BLaER1 treated with 17β-estradiol and CSF1 and Interleukin-3, amounts not matched to agents 10 nM and 100 nM (cell line): ENCODE measurements around the gene APP.
"Not testable (repeated sequence)": the region's sequence is repeated elsewhere in the genome, so short reads cannot be mapped to it uniquely, and the experiment has no call there.

ENCODE experiments used
- H3K27ac ChIP-seq, 11 experiments: shearing (Covaris generic); formaldehyde crosslinking; 2 replicates each; pipeline ENCODE4 v1.8.1; 2022
- H3K27me3 ChIP-seq, 11 experiments: shearing (Covaris generic); formaldehyde crosslinking; 2 replicates each; pipeline ENCODE4 v1.8.1; 2022
- H3K36me3 ChIP-seq, 11 experiments: shearing (Covaris generic); formaldehyde crosslinking; 2 replicates each; pipeline ENCODE4 v1.8.1; 2022
- H3K4me1 ChIP-seq, 10 experiments: shearing (Covaris generic); formaldehyde crosslinking; 2 replicates each; pipeline ENCODE4 v1.8.1; 2022
- H3K4me2 ChIP-seq, 11 experiments: shearing (Covaris generic); formaldehyde crosslinking; 2 replicates each; pipeline ENCODE4 v1.8.1; 2022
- H3K4me3 ChIP-seq, 10 experiments: shearing (Covaris generic); formaldehyde crosslinking; 2 replicates each; pipeline ENCODE4 v1.8.1; 2022
- H3K9ac ChIP-seq, 11 experiments: shearing (Covaris generic); formaldehyde crosslinking; 2 replicates each; pipeline ENCODE4 v1.8.1; 2022
- H3K9me3 ChIP-seq, 11 experiments: shearing (Covaris generic); formaldehyde crosslinking; replicated peaks in 1 of 11; 2 replicates each; pipeline ENCODE4 v1.8.1; 2022
- H4K20me1 ChIP-seq, 11 experiments: shearing (Covaris generic); formaldehyde crosslinking; 2 replicates each; pipeline ENCODE4 v1.8.1; 2022
- Cebpa-rat ChIP-seq, 11 experiments: shearing (Covaris generic); IDR thresholded peaks; 2 replicates each; pipeline ENCODE4 v1.8.1; 2022

APP gene

DNA sequence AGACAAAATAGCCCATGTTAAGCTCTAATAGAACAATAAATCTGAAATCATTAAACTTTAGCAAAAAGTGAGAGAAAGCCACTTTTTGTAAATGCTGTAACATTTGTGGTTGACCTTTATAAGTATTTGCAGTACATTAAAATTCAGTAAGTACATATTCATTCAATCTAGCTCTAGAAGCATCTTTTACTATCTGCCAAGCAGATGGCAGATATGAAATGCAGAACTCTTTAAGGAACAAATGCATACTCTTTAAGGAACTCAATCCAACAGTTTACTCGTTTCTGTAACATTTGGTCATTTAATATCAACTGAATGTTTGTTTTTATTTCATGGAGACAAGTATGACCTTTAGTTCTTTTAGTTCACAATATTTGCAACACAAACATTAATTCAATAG is 150.1 kb downstream of the APP start:
- H3K4me1 ChIP-seq: no peaks in the 10 kb centered on the region
- no peak overlapping the region for H3K27ac ChIP-seq
- no peak overlapping the region for H3K4me2 ChIP-seq
- TF ChIP-seq Cebpa-rat (IDR thresholded peaks at IDR 0.05): no peak
- no peaks in the 10 kb centered on the region for H3K27me3 ChIP-seq
- H3K9me3 ChIP-seq: no peaks in the 10 kb centered on the region
- peaks cover 0 to 22% (median 6%) of the 10 kb centered on the region in 11 experiments; a peak in 11 of 22 replicates for H4K20me1 ChIP-seq
- H3K36me3 ChIP-seq: peaks cover 44 to 84% (median 70%) of the 10 kb centered on the region in 11 experiments
- H3K4me3 ChIP-seq: no peak overlapping the region
- no peak overlapping the region for H3K9ac ChIP-seq

DNA sequence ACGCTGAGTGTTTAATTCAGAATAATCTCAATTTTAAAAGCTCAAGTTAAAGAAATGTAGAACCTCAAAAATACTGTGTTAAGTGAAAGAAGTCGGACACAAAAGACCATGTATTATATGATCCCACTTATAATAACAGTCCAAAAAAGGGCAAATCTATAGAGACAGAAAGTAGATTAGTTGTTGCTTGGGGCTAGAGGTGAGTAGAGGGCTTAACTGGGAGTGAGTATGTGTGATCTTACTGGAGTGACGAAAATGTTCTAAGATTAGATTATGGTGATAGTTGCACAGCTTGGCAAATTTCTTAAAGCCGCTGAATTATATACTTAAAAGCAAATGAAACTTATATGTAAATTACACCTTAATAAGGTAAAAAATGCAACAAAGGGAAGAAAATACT is 150.5 kb downstream of the APP start:
- no peaks in the 10 kb centered on the region for H3K4me1 ChIP-seq
- H3K9me3 ChIP-seq: no peaks in the 10 kb centered on the region
- H3K9ac ChIP-seq: no peak overlapping the region
- peaks cover 0 to 18% (median 6%) of the 10 kb centered on the region in 11 experiments; a peak in 10 of 22 replicates for H4K20me1 ChIP-seq
- no peak overlapping the region for H3K4me3 ChIP-seq
- no peak overlapping the region for H3K27ac ChIP-seq
- TF ChIP-seq Cebpa-rat (IDR thresholded peaks at IDR 0.05): no peak
- H3K4me2 ChIP-seq: no peak overlapping the region
- peaks cover 44 to 79% (median 66%) of the 10 kb centered on the region in 11 experiments for H3K36me3 ChIP-seq
- no peaks in the 10 kb centered on the region for H3K27me3 ChIP-seq

DNA sequence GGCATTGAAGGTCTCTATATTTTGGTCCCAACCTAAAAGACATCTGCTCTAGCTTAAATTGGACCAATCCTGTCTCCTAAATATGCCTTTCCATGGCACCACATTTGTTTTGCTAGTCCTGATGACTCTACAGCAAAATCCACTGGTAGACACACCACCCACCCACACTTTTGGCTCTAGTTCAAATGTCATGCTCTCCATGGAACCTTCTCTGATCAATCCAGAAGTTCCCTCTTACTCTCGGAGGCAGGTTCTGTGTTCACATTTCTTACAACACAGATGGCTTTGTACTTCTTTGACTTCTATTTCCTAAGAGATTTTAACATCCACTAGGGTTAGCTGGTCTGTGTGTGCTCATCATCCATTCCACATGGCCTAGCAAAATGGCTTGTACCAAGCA is 151.3 kb downstream of the APP start:
- peaks cover 0 to 10% (median 3%) of the 10 kb centered on the region in 11 experiments; a peak in 8 of 22 replicates for H4K20me1 ChIP-seq
- no peak overlapping the region for H3K9ac ChIP-seq
- H3K36me3 ChIP-seq: peaks cover 42 to 78% (median 66%) of the 10 kb centered on the region in 11 experiments
- H3K4me1 ChIP-seq: no peaks in the 10 kb centered on the region
- no peaks in the 10 kb centered on the region for H3K27me3 ChIP-seq
- H3K4me3 ChIP-seq: no peak overlapping the region
- no peaks in the 10 kb centered on the region for H3K9me3 ChIP-seq
- no peak overlapping the region for H3K27ac ChIP-seq
- no peak overlapping the region for H3K4me2 ChIP-seq
- no peak for TF ChIP-seq Cebpa-rat (IDR thresholded peaks at IDR 0.05)

DNA sequence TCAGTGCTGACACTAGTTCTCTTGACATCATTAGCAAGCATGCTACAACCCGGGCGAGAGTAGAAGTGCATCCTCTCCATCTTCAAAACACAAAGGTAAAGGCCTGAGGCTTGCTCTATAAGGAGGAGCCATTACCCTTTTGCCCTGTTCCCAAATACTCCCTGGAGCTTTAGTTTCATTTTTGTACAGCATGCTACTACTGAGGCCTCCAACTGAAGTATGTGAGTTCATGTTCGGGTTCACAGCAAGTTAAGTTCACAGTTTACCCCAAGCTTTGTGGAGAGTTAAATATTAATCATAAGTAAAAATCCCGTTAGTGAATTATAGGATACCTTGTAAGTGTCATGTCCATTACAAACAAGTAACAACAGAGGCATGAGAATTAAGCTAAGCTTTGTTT is 156.6 kb downstream of the APP start:
- H3K9me3 ChIP-seq: no peaks in the 10 kb centered on the region
- H3K9ac ChIP-seq: no peak overlapping the region
- no peak overlapping the region for H3K4me2 ChIP-seq
- no peaks in the 10 kb centered on the region for H3K4me1 ChIP-seq
- H3K27ac ChIP-seq: no peak overlapping the region
- no peak for TF ChIP-seq Cebpa-rat (IDR thresholded peaks at IDR 0.05)
- no peaks in the 10 kb centered on the region for H3K27me3 ChIP-seq
- peaks cover 10 to 73% (median 51%) of the 10 kb centered on the region in 11 experiments; a peak in 21 of 22 replicates for H3K36me3 ChIP-seq
- no peak overlapping the region for H3K4me3 ChIP-seq
- peaks cover 0 to 27% (median under 1%) of the 10 kb centered on the region in 11 experiments; a peak in 11 of 22 replicates for H4K20me1 ChIP-seq

DNA sequence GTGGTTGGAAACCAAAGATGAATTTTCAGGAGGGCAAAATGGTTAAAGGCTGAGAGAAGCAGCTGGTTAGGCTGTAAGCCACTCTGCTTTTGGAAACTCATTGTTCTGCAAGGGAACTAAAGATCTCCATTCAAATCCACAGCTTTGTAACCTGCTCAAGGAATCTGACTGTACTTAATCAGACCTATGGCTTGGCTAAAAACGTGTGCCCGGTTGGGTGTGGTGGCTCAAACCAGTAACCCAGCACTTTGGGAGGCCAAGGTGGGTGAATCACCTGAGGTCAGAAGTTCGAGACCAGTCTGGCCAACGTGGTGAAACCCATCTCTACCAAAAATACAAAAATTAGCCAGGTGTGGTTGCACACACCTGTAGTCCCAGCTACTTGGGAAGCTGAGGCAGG is 158.1 kb downstream of the APP start:
- not testable (repeated sequence) for H3K27ac ChIP-seq, H3K27me3 ChIP-seq, H3K4me2 ChIP-seq, H3K4me3 ChIP-seq, H3K4me1 ChIP-seq, H3K9ac ChIP-seq, H3K9me3 ChIP-seq
- H3K36me3 ChIP-seq: peaks cover 16 to 73% (median 39%) of the 10 kb centered on the region in 11 experiments; a peak in 21 of 22 replicates
- peaks cover 0 to 27% (median 4%) of the 10 kb centered on the region in 11 experiments; a peak in 11 of 22 replicates for H4K20me1 ChIP-seq

DNA sequence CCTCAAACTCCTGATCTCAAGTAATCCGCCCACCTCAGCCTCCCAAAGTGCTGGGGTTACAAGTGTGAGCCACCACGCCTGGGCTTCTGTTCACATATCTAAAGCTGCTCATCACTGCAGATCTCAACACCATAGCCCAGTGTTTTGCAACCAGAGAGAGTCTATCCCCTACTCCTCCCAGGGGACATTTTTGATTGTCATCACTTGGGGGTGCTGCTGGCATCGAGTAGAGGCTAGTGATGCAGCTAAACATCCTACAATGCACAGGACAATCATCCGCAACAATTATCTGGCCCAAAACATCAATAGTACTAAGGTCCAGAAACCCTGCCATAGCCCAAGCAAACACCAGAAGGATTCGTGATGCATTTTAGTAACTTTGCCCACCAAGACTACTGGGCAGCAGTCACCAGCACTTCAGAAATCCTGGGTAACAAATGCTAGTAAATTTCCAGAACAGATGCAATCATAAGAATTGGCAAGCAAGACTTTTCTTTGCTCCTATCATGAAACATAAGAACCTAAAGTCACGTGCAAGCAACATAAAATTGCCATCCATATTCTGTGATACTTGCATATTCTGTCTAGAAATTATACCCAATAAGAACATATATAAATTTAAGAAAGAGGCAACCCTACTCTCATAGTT is 159.2 kb downstream of the APP start:
- Histone ChIP-seq H3K9ac (no peak overlapping the region), H3K4me3 (no peak overlapping the region), H3K4me2 (no peak overlapping the region), H3K27ac (no peak overlapping the region), H4K20me1 (peaks cover 0 to 27% (median 4%) of the 10 kb centered on the region in 11 experiments; a peak in 12 of 22 replicates), H3K9me3 (no peaks in the 10 kb centered on the region), H3K27me3 (no peaks in the 10 kb centered on the region), H3K36me3 (peaks cover 16 to 73% (median 39%) of the 10 kb centered on the region in 11 experiments; a peak in 21 of 22 replicates), H3K4me1 (no peaks in the 10 kb centered on the region)
- TF ChIP-seq Cebpa-rat (IDR thresholded peaks at IDR 0.05): no peak

DNA sequence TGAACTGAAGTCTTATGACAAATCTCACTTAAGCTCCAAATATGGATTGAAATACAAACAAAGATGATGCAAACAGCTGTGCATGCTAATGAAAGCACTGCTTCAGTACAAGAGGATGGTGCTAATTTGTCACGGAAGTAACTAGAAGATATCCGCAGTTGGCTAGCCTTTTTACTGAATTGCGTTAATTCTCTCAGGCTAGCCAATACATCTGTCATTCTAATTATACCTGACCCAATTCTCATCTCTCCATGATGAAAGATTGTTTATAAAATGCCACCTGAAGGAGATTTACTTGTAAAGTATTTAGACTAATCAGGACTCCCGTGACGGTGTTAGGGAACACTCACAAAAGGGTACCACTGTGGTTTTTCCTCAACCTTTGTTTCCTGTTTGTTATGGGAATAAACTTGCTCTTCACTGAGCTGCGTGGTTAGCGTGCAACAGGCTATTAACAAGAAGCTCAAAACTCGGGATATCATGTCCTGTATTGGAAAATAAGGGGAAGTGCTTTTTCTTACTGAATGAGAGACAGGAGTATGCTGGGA is 162.5 kb downstream of the APP start:
- Histone ChIP-seq H3K27me3 (no peaks in the 10 kb centered on the region), H4K20me1 (peaks cover 0 to 20% (median 4%) of the 10 kb centered on the region in 11 experiments; a peak in 12 of 22 replicates), H3K9ac (no peak overlapping the region), H3K27ac (no peak overlapping the region), H3K36me3 (peaks cover 33 to 67% (median 37%) of the 10 kb centered on the region in 11 experiments), H3K4me3 (no peak overlapping the region), H3K4me1 (no peaks in the 10 kb centered on the region), H3K9me3 (peaks cover 0 to 5% (median 0%) of the 10 kb centered on the region in 11 experiments; a peak in 4 of 22 replicates), H3K4me2 (no peak overlapping the region)
- no peak for TF ChIP-seq Cebpa-rat (IDR thresholded peaks at IDR 0.05)

DNA sequence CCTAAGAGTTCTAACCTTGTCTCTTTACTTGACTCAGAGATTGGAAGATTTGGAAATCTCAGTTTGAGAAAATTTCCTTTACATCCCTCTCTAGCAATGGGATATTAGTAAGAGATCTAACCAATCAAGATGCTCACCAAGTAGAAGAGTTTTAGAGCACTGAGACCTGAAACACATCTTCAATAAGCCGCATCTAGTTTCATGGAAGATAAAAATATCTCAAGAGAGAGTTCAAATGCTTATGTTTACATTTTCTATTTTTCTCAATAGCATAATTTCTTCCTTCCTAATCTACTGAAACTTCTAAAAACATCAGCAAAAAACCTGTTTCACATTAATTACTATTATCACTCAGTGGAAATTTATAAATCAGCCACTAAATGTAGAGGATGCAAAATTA is 165.1 kb downstream of the APP start:
- no peak overlapping the region for H3K4me3 ChIP-seq
- H3K27ac ChIP-seq: no peak overlapping the region
- H4K20me1 ChIP-seq: peaks cover 0 to 17% (median 0%) of the 10 kb centered on the region in 11 experiments; a peak in 7 of 22 replicates
- TF ChIP-seq Cebpa-rat (IDR thresholded peaks at IDR 0.05): no peak
- H3K36me3 ChIP-seq: peaks cover 29 to 64% (median 47%) of the 10 kb centered on the region in 11 experiments; a peak in 21 of 22 replicates
- H3K4me1 ChIP-seq: no peaks in the 10 kb centered on the region
- no peaks in the 10 kb centered on the region for H3K27me3 ChIP-seq
- no peak overlapping the region for H3K4me2 ChIP-seq
- no peak overlapping the region for H3K9ac ChIP-seq
- H3K9me3 ChIP-seq: peaks cover 0 to 5% (median 0%) of the 10 kb centered on the region in 11 experiments; a peak in 4 of 22 replicates

DNA sequence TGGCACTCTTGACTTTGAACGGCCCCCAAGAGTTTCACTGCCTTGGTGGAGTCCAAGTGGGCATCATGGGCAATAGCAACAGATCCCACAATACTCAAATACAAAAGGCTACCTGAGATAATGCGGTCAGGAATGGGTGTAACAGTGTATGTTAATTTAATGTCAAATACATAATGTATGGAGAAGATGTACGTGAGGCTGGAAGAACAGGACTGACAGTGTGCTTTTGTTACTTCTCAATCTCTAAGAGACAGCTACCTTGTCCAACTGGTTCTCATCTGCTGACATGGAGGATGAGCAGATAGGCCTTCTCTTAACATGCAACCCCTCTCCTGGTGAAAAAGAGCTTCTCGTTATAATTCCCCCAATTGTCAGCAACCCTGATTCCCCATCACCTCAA is 167.2 kb downstream of the APP start:
- peaks cover 0 to 15% (median 0%) of the 10 kb centered on the region in 11 experiments; a peak in 5 of 22 replicates for H4K20me1 ChIP-seq
- H3K36me3 ChIP-seq: peaks cover 36 to 69% (median 58%) of the 10 kb centered on the region in 11 experiments
- no peak overlapping the region for H3K4me2 ChIP-seq
- no peaks in the 10 kb centered on the region for H3K27me3 ChIP-seq
- no peaks in the 10 kb centered on the region for H3K4me1 ChIP-seq
- H3K9ac ChIP-seq: no peak overlapping the region
- no peak overlapping the region for H3K27ac ChIP-seq
- H3K4me3 ChIP-seq: no peak overlapping the region
- no peak for TF ChIP-seq Cebpa-rat (IDR thresholded peaks at IDR 0.05)
- peaks cover 0 to 5% (median 0%) of the 10 kb centered on the region in 11 experiments; a peak in 4 of 22 replicates for H3K9me3 ChIP-seq
